ENCODE results near the gene NRF1.

- TF ChIP-seq POLR2A (IDR thresholded peaks at IDR 0.05; ENCODE audit: borderline replicate concordance, extremely low read depth, insufficient read depth, insufficient read length) (no peak), RAD21 (IDR thresholded peaks at IDR 0.05; ENCODE audit: low read depth) (no peak), CTCF (IDR thresholded peaks at IDR 0.05 in 2 of 3, conservative IDR thresholded peaks at IDR 0.05 in 1 of 3; ENCODE audit: borderline replicate concordance in 1 of 3, insufficient read depth in 1 of 3, low read depth in 2 of 3, low read length in 2 of 3) (no peak), EZH2 (IDR thresholded peaks at IDR 0.05) (no peak), TCF7L2 (IDR thresholded peaks at IDR 0.05; ENCODE audit: borderline replicate concordance, extremely low read depth, insufficient read depth, insufficient read length) (no peak), SIN3A (IDR thresholded peaks at IDR 0.05; ENCODE audit: low read depth) (no peak), MAX (IDR thresholded peaks at IDR 0.05) (no peak), REST (IDR thresholded peaks at IDR 0.05; ENCODE audit: low read depth) (no peak), YY1 (IDR thresholded peaks at IDR 0.05; ENCODE audit: extremely low read depth, insufficient replicate concordance, low read depth, low read length) (no peak), ATF3 (IDR thresholded peaks at IDR 0.05) (no peak), EZH2phosphoT487 (IDR thresholded peaks at IDR 0.05; ENCODE audit: borderline replicate concordance) (no peak), POLR2AphosphoS5 (IDR thresholded peaks at IDR 0.05; ENCODE audit: low read depth, low read length) (no peak), JUND (IDR thresholded peaks at IDR 0.05) (no peak), ZBTB33 (IDR thresholded peaks at IDR 0.05; ENCODE audit: extremely low read depth, insufficient replicate concordance, low read length) (no peak)
Measured at GRCh38 chr7:129650056-129650758, 38.7 kb downstream of the NRF1 start.
